Activated CD4-positive, alpha-beta memory T cell treated with anti-CD3 and anti-CD28 coated beads, Interleukin-2, amount 10 ng/mL, durations not matched to agents 7 days and 5 days (primary cell): ENCODE measurements around the gene LMX1A. TPM values are rescaled to one million over a fixed set of nuclear protein-coding genes. Genes with fewer than 3 reads are reported as not detected.
A peak's percentile ranks its signal among the peaks of the same experiment; 100 is the strongest.

Experiments used
- CTCF ChIA-PET: fragments of 350-600 bp; sonication (Branson Sonifier 250); formaldehyde crosslinking; loops from one replicate; lab custom pipeline; 2021; ENCODE audit warnings: antibody characterized with exemption, inconsistent platforms; lab: Charles Lee
- POLR2A ChIA-PET: fragments of 350-600 bp; sonication (Branson Sonifier 250); formaldehyde crosslinking; loops from one replicate; lab custom pipeline; 2021; ENCODE audit warnings: antibody characterized with exemption; lab: Charles Lee
- DNase-seq: peaks from one replicate; pipeline ENCODE4 v3.0.0-alpha.2; 2020
- H3K27ac Mint-ChIP-seq: one replicate; pipeline ENCODE4 v1.8.0; 2021; ENCODE audit warnings: mild to moderate bottlenecking, mixed read lengths
- H3K27me3 Mint-ChIP-seq: one replicate; pipeline ENCODE4 v1.8.0; 2021; ENCODE audit warnings: mixed read lengths
- H3K36me3 Mint-ChIP-seq: one replicate; pipeline ENCODE4 v1.8.0; 2021; ENCODE audit warnings: low read depth, mixed read lengths
- H3K4me1 Mint-ChIP-seq: one replicate; pipeline ENCODE4 v1.8.0; 2021; ENCODE audit warnings: mixed read lengths
- H3K4me3 Mint-ChIP-seq: one replicate; pipeline ENCODE4 v1.8.0; 2021; ENCODE audit warnings: mild to moderate bottlenecking, mixed read lengths
- H3K9me3 Mint-ChIP-seq: one replicate; pipeline ENCODE4 v1.8.0; 2021; ENCODE audit warnings: mixed read lengths
- total RNA-seq, 2 experiments: library from RNA; stranded (reverse); gene quantifications; one replicate each; pipeline ENCODE4 v1.2.3, GENCODE V29; 2021

Gene LMX1A
- total RNA-seq, 2 experiments from 2014 or later: not detected

DNA sequence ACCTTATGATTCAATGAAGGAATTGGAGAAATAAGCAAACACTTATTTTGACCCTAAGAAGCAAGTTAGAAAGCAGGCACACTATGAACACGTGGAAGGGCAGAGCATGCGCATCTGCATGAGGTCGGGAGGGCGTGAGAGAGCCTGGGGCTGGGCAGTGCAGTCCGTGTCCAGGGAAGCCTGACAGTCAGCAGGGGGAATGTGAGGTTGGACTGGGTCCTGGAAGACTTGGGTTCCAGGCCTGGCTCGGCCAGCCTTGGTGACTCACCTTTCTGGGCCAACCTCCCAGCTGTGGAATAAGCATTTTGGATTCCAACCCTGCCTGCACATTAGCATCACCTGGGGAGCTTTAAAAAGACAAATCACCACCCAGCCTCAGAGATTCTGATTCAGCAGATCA is 26.6 kb upstream of the LMX1A start:
- ChIA-PET CTCF (interaction anchor here (0.9 to 6.3 kb wide), 3 partner anchors 10 to 218 kb away, joined by 3 to 40 read pairs (median 13); no protein-coding TSS in a partner anchor), POLR2A (no interaction called here)
- Mint-ChIP-seq H3K27ac (no peak overlapping the region), H3K4me3 (no peak overlapping the region), H3K4me1 (no peaks in the 10 kb centered on the region), H3K36me3 (no peaks in the 10 kb centered on the region), H3K9me3 (no peaks in the 10 kb centered on the region), H3K27me3 (peaks cover 59% of the 10 kb centered on the region)
- no peak for DNase-seq

DNA sequence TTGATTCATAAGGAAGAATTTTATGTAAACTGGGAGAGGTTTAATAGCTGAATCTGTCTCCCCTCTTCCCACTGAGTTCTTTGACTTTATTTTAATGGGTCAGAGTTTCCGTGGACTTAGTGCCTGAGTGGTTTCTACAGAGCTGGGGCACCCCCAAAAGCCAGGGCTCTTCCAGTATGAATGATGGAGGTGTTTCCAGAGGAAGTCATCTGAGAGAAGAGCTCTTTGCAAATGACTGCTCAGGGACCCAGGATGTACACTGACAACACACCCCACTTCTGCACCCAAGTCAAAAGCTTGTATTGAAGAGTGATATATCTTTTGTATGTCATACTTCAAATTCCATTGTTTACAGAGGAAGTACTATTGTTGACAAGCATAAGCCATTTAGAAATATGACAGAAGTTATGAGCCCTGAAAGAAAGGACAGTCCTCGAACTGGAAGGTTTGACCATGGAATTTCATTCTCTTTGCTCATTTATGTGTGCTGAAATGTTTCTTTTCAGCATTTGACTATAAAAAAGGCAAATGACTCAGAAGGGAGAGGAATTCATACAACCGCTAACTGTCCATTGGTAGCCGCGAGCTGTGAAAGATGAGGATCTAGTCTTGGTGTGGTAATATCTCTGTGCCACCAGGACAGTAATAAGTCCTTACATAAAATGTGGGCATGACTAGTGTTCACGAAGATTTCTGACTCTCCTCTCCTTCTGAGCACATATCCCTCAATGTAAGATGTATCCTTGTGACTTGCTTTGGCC is 25.4 kb upstream of the LMX1A start:
- DNase-seq: no peak
- Mint-ChIP-seq H3K9me3 (no peaks in the 10 kb centered on the region), H3K4me1 (peaks cover 4% of the 10 kb centered on the region), H3K36me3 (no peaks in the 10 kb centered on the region), H3K27me3 (peaks cover 54% of the 10 kb centered on the region), H3K27ac (no peak overlapping the region), H3K4me3 (no peak overlapping the region)
- ChIA-PET POLR2A (no interaction called here), CTCF (interaction anchor here (3.3 to 6.3 kb wide), 2 partner anchors 11 to 14 kb away, joined by 13 to 40 read pairs; no protein-coding TSS in a partner anchor)

DNA sequence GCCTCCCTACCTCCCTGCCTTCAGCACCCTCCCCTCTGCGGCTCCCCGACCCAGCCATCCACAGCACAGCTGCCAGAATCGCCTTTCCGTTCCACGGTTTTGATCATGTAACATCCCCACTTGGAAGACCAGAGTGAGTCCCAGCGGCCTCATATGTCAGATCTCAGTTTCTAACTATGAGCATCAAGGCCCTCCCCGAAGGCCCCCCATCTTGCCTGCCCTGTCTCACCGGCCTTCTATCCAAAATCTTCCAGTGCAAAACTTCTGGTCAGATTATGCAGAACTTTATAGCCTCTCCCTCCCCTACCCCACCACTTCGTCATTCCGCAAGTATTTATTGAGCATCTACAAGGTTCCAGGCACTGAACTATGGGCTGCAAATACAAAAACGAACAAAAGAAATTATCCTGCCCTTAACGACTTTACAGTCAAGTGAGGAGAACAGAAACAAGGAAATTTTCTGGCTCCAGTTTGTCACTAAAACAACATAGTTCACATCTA is 20.3 kb upstream of the LMX1A start:
- H3K4me3 Mint-ChIP-seq: peak overlapping the region; percentile 9
- no peaks in the 10 kb centered on the region for H3K9me3 Mint-ChIP-seq
- POLR2A ChIA-PET: no interaction called here
- no peaks in the 10 kb centered on the region for H3K36me3 Mint-ChIP-seq
- no peak overlapping the region for H3K27ac Mint-ChIP-seq
- peaks cover 70% of the 10 kb centered on the region for H3K27me3 Mint-ChIP-seq
- CTCF ChIA-PET: interaction anchor here (2.0 to 2.7 kb wide), 2 partner anchors 9 to 16 kb away, joined by 8 to 24 read pairs; no protein-coding TSS in a partner anchor
- peaks cover 15% of the 10 kb centered on the region for H3K4me1 Mint-ChIP-seq
- no peak for DNase-seq

DNA sequence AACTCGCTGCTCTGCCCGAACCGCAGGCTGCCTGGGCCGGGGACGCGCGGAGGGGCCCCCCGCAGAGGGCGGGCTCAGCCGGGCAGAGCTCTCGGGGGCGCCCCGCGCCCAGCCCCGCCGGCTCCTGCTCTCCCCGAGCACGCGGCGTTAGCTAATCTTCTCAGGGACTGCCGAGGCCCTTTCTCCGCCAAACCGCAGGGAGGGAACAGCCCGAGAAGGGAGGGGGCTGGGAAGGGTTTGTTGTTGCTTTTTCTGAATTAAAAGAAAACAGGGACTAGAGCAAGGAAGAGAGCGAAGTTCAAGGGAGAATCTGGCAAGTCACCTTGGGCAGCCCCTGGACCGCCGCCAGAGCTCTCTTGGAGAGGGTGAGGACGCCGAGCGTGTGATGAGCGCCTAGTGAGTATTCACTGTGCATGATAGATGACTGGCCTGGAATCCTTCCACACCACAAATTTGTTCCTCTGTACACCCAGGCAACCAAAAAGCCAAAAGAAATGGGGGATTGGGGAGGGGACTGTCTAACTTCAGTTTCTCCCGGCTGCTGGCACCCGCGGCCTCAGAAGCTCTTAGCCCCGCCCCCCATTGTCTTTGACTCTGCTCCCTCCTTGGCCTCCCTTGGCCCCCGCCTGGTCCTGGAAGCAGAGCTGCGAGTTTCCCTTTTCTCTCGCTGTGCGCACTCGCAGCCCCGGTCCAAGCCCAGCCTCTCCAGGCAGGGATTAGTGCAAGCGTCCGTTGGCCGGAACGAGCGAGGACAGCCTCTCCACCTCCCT is 19.7 kb upstream of the LMX1A start:
- CTCF ChIA-PET: interaction anchor here (2.0 to 2.7 kb wide), 2 partner anchors 9 to 17 kb away, joined by 8 to 24 read pairs; no protein-coding TSS in a partner anchor
- Mint-ChIP-seq H3K4me3 (peak overlapping the region; percentile 9), H3K27ac (no peak overlapping the region), H3K27me3 (peaks cover 71% of the 10 kb centered on the region), H3K4me1 (peaks cover 17% of the 10 kb centered on the region), H3K9me3 (no peaks in the 10 kb centered on the region), H3K36me3 (no peaks in the 10 kb centered on the region)
- POLR2A ChIA-PET: interaction anchor here (1.4 kb wide), 1 partner anchor 13 kb away, joined by 3 read pairs; no protein-coding TSS in a partner anchor
- no peak for DNase-seq

DNA sequence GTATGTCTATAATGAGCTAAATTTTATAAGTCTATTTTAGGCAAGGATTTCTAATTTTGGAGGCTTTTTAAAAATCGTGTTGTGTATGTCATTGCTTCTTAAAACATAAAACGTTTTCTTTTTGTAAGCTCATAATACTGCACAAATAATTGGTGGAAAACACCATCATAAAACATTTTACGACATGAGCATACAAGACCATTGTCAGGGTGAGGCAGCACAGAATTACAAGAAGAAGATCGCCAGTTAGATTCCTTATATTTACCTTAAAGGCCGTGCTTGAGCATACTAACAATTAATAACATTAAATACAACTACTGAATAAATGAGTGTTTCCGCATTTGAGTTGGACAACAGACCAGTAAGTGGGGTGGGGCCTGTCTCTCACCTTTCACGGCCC is 19.1 kb upstream of the LMX1A start:
- Mint-ChIP-seq H3K27ac (no peak overlapping the region), H3K9me3 (no peaks in the 10 kb centered on the region), H3K4me1 (peaks cover 17% of the 10 kb centered on the region), H3K27me3 (peaks cover 72% of the 10 kb centered on the region), H3K36me3 (no peaks in the 10 kb centered on the region), H3K4me3 (no peak overlapping the region)
- CTCF ChIA-PET: interaction anchor here (2.0 to 2.7 kb wide), 2 partner anchors 8 to 18 kb away, joined by 8 to 24 read pairs; no protein-coding TSS in a partner anchor
- POLR2A ChIA-PET: interaction anchor here (1.4 kb wide), 1 partner anchor 14 kb away, joined by 3 read pairs; no protein-coding TSS in a partner anchor
- DNase-seq: no peak

DNA sequence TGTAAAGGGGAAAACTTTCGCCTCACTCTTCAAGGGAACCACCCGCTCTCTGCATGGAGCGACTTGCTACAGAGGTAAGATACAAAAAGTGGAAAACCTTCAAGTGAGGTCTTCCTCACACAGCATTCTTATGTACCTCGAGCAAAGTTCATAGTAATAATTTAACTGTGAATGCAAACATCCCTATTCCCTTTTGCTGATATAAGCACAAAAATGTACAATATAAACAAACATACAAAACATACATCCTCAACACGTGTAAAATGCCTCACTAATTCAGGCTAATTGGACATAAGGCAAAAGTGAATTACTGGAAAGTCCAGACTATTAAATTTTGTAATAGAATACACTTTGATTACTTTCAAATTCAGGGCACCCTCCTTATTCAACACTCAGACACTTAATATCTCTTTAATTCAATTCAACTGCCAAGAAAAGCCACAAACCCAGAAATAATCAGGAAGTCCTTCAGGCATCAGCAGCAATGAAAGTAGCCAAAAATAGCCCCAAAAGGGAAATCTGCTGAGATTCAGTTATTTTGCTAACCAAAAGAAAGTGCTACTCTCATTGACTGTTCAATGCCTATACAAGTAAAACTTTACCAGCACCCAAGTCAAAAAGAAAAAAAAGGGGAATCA is 15.2 kb upstream of the LMX1A start:
- no peak for DNase-seq
- Mint-ChIP-seq H3K27ac (no peak overlapping the region), H3K27me3 (peaks cover 79% of the 10 kb centered on the region), H3K4me1 (peaks cover 11% of the 10 kb centered on the region), H3K9me3 (no peaks in the 10 kb centered on the region), H3K36me3 (no peaks in the 10 kb centered on the region), H3K4me3 (no peak overlapping the region)
- ChIA-PET CTCF (interaction anchor here (3.1 kb wide), 1 partner anchor 11 kb away, joined by 7 read pairs; no protein-coding TSS in a partner anchor), POLR2A (no interaction called here)

DNA sequence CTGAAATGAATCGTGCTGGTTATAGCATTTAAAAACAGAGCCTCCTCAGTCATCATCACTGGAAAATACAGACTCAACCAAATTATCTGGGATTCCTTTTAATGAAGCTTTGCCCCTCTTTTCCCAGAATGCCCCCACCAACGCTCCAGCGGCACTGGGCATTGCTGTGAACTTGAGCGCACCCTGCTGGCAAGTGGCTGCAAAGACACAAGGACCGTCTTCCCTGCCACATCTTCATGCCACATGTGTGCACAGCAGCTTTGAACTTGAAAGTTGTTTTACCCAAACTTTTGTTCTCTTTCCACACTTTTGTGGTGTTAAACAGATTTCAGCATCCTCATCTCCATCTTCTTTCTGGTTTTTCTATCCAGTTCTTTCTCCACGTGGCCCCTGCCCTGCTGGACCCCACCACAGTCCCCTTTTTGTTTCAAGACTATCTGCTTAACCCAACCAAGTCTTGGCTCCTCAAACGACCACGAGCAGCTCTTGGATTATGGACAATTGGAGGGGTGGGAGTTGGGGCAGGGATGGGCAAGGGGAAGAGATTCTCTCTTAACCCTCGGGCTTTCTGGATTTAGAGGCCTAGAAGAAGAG is 12.8 kb upstream of the LMX1A start:
- H3K27ac Mint-ChIP-seq: no peak overlapping the region
- H3K27me3 Mint-ChIP-seq: peaks cover 73% of the 10 kb centered on the region
- ChIA-PET POLR2A (no interaction called here), CTCF (interaction anchor here (0.9 to 5.1 kb wide), 13 partner anchors 8 to 460 kb away, joined by 3 to 52 read pairs (median 7); partner anchors contain the start of gene LMX1A)
- DNase-seq: peak; percentile 58
- peaks cover 4% of the 10 kb centered on the region for H3K4me1 Mint-ChIP-seq
- H3K4me3 Mint-ChIP-seq: no peak overlapping the region
- no peaks in the 10 kb centered on the region for H3K36me3 Mint-ChIP-seq
- no peaks in the 10 kb centered on the region for H3K9me3 Mint-ChIP-seq

DNA sequence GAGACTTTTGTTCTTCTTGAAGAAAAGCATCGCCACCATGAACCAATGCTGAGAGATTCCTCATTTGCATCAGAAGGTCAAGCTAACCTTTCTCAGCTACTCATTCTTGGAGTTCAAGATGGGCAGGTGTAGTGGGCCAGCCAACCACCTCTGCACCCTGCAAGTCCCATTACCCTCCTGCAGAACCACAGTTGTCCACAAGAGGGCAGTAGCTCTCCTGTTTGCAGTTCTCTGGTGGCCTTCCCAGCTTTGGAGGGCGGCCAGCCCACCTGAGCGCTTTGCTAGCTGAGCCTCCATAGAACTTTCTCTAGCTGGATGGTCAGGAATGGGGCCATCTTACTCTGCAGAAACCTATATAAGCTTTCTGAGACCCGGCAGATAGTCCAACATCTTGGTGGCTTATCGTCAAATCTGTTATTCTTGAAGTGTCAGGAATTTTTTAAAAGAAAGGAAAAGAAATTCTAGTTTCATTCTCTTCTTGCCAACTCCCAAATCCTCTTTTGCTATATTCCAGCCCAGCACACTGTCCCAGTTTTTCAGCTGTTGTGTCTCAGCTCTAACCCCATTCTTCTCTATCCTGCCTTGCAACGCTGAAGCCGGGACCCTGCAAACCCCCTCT is 11.0 kb upstream of the LMX1A start:
- DNase-seq: peak; percentile 75
- Mint-ChIP-seq H3K27me3 (peaks cover 62% of the 10 kb centered on the region), H3K27ac (no peak overlapping the region), H3K9me3 (no peaks in the 10 kb centered on the region), H3K4me1 (peaks cover 4% of the 10 kb centered on the region), H3K4me3 (no peak overlapping the region), H3K36me3 (no peaks in the 10 kb centered on the region)
- CTCF ChIA-PET: interaction anchor here (0.7 to 5.1 kb wide), 32 partner anchors 9 to 622 kb away, joined by 3 to 52 read pairs (median 6); no protein-coding TSS in a partner anchor
- POLR2A ChIA-PET: no interaction called here

DNA sequence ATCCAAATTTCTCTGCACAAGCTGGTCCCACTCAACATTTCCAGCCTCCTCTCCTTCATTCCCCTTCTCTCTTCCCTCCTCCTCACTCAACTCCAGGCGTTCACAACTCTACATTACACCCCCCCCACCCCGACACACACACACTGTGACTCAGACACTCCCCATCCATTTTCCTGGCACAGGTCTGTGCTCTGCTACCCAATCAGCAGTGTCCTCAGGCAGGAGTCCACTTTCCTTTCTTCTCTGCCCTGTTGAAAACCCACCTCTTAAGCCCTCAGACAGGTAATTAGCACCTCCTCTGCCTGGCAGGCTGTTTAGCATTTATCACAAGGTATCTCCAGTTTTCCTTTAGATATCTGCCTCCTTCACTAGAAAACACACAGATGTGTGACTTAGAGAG is 8.8 kb upstream of the LMX1A start:
- Mint-ChIP-seq H3K36me3 (no peaks in the 10 kb centered on the region), H3K4me3 (no peak overlapping the region), H3K27me3 (peaks cover 53% of the 10 kb centered on the region), H3K27ac (no peak overlapping the region), H3K4me1 (no peaks in the 10 kb centered on the region), H3K9me3 (no peaks in the 10 kb centered on the region)
- CTCF ChIA-PET: interaction anchor here (0.6 kb wide), 1 partner anchor 236 kb away, joined by 3 read pairs; no protein-coding TSS in a partner anchor
- POLR2A ChIA-PET: no interaction called here
- no peak for DNase-seq

DNA sequence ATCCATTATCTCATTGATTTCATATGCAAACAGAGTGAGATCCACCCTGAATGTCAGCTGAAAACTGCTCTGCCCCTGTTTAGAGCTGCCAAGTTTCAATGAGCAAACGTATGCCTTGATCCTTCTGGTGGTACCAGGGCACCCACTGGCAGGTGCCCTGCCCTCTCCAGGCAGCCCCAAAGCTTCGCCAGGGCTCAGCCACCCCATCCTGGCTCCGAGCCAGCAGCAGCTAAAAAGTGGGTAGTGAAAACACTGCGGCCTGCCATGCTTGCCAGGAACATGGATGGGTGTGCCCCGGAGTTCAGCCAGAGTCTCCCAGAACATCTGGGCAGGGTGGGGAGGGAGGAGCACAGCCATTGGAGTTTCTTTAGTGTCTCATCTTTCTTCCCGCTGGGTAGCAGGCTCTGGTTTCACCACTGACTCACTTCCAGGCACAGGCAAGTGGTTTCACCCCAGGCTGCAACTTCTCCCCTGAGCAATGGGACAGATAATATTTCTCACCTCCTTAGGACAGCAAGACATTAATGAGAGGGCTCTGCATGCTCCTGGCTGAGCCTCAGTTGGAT is 8.1 kb upstream of the LMX1A start:
- Mint-ChIP-seq H3K9me3 (no peaks in the 10 kb centered on the region), H3K36me3 (no peaks in the 10 kb centered on the region), H3K4me1 (no peaks in the 10 kb centered on the region), H3K27me3 (peaks cover 57% of the 10 kb centered on the region), H3K27ac (no peak overlapping the region), H3K4me3 (no peak overlapping the region)
- ChIA-PET CTCF (no interaction called here), POLR2A (no interaction called here)
- DNase-seq: no peak

DNA sequence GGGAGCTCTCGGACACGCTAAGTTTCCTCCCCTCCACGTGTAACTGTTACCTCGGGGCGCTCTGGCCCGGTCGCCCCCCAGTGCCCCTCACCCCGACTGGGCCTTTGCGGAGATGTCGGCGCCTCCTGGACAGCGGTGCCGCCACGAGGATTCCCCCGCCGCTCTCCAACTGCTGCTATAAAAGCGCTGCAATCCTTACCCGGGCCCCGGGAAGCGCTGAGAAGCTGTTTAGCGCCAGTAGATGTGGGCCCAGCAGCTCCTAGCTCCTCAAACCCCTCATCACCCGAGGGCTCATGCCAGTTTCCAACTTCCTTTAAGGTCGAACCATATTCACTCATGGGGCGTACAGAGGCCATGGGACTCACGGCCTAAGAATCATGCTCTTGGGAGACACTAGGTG is 361 bp upstream of the LMX1A start:
- no peaks in the 10 kb centered on the region for H3K36me3 Mint-ChIP-seq
- H3K9me3 Mint-ChIP-seq: no peaks in the 10 kb centered on the region
- no peak overlapping the region for H3K27ac Mint-ChIP-seq
- no peak for DNase-seq
- peaks cover 82% of the 10 kb centered on the region for H3K27me3 Mint-ChIP-seq
- no peak overlapping the region for H3K4me3 Mint-ChIP-seq
- CTCF ChIA-PET: interaction anchor here (1.2 kb wide), 1 partner anchor 12 kb away, joined by 3 read pairs; no protein-coding TSS in a partner anchor
- peaks cover 2% of the 10 kb centered on the region for H3K4me1 Mint-ChIP-seq
- POLR2A ChIA-PET: no interaction called here
